SK-N-SH (cell line): ENCODE data around the gene LDB3.

ENCODE experiments used
- EP300 ChIP-seq, 2 experiments: IDR thresholded peaks; 2 replicates each; pipeline versions ENCODE4 v1.4.0 to v1.6.1; 2012; ENCODE audit warnings: borderline replicate concordance in 1 of 2, low read depth in 1 of 2, low read length in 1 of 2
- EZH2phosphoT487 ChIP-seq: fragments of 200-600 bp; sonication (generic); IDR thresholded peaks from 2 replicates; pipeline ENCODE4 v1.6.1; 2017; ENCODE audit warnings: low read depth, mixed run types, mild to moderate bottlenecking, antibody characterized with exemption, moderate library complexity, borderline replicate concordance
- POLR2AphosphoS5 ChIP-seq: IDR thresholded peaks from 2 replicates; pipeline ENCODE4 v1.6.1; 2012; ENCODE audit warnings: low read depth, low read length
- RCOR1 ChIP-seq: fragments of 150-350 bp; IDR thresholded peaks from 2 replicates; pipeline ENCODE4 v1.6.1; 2017; ENCODE audit warnings: antibody characterized with exemption, low read length
- RFX5 ChIP-seq: IDR thresholded peaks from 2 replicates; pipeline ENCODE4 v1.6.1; 2012; ENCODE audit warnings: mild to moderate bottlenecking, improper control_type of control experiment, low read length
- SMC3 ChIP-seq: IDR thresholded peaks from 2 replicates; pipeline ENCODE4 v1.6.1; 2012; ENCODE audit warnings: low read depth, low read length, improper control_type of control experiment
- TF ChIP-seq, protein P1 (sequence below): IDR thresholded peaks from 2 replicates; pipeline ENCODE4 v1.4.0; 2012; ENCODE audit warnings: low read depth
- TF ChIP-seq, protein P2 (sequence below): fragments of 200-600 bp; sonication (generic); IDR thresholded peaks from 2 replicates; pipeline ENCODE4 v1.6.1; 2017; ENCODE audit warnings: antibody characterized with exemption, mild to moderate bottlenecking, moderate library complexity

DNA sequence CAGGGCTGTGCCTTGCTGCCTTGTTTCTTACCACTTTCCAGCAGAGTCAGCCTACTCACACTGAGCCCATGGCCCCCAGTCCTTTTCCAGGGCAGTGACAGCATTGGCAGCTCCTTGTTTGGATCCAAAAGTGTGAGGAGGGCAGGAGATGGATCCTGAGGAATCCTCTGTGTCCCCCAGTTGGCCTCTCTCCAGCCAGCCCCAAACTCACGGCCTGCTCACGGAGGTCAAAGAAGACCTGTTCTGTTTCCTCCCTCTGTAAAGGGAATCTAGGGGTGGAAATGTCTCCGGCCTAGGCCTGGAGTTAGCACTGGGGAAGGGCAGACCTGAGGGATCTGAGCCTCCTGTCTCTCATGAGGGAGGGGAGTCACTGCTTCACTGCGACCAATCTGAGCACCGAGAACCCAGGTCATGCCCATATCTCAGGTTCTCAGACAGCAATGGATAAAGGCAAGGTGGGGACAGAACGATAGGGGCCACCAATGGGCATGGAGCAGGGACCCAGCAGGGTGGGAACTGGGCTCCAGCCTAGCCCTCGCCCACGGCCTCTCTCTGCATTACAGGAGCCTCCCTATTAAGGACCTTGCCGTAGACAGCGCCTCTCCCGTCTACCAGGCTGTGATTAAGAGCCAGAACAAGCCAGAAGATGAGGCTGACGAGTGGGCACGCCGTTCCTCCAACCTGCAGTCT lies 23.2 kb downstream of the LDB3 start:
- TF ChIP-seq POLR2AphosphoS5 (no peak), EP300 (IDR thresholded peaks at IDR 0.05; ENCODE audit: borderline replicate concordance in 1 of 2, low read depth in 1 of 2, low read length in 1 of 2) (no peak), RFX5 (no peak), RCOR1 (no peak), SMC3 (no peak), EZH2phosphoT487 (no peak)
- TF ChIP-seq, protein P1, sequence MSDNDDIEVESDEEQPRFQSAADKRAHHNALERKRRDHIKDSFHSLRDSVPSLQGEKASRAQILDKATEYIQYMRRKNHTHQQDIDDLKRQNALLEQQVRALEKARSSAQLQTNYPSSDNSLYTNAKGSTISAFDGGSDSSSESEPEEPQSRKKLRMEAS = no peak
- TF ChIP-seq, protein P2, sequence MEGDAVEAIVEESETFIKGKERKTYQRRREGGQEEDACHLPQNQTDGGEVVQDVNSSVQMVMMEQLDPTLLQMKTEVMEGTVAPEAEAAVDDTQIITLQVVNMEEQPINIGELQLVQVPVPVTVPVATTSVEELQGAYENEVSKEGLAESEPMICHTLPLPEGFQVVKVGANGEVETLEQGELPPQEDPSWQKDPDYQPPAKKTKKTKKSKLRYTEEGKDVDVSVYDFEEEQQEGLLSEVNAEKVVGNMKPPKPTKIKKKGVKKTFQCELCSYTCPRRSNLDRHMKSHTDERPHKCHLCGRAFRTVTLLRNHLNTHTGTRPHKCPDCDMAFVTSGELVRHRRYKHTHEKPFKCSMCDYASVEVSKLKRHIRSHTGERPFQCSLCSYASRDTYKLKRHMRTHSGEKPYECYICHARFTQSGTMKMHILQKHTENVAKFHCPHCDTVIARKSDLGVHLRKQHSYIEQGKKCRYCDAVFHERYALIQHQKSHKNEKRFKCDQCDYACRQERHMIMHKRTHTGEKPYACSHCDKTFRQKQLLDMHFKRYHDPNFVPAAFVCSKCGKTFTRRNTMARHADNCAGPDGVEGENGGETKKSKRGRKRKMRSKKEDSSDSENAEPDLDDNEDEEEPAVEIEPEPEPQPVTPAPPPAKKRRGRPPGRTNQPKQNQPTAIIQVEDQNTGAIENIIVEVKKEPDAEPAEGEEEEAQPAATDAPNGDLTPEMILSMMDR = no peak
